HG02970 (cell line): Measurements from ENCODE around the gene SPDYE2.
A peak's percentile ranks its signal among the peaks of the same experiment; 100 is the strongest.
"Not testable (repeated sequence)": the region's sequence is repeated elsewhere in the genome, so short reads cannot be mapped to it uniquely, and the experiment has no call there.

Experiments used
- ATAC-seq: cut with Tn5 transposase; IDR thresholded peaks from one replicate; pipeline ENCODE4 v1.9.1; 2021; ENCODE audit warnings: mild to moderate bottlenecking, moderate library complexity, moderate number of reproducible peaks; ENCODE audit not compliant: unreplicated experiment, low FRiP score

Gene SPDYE2

DNA sequence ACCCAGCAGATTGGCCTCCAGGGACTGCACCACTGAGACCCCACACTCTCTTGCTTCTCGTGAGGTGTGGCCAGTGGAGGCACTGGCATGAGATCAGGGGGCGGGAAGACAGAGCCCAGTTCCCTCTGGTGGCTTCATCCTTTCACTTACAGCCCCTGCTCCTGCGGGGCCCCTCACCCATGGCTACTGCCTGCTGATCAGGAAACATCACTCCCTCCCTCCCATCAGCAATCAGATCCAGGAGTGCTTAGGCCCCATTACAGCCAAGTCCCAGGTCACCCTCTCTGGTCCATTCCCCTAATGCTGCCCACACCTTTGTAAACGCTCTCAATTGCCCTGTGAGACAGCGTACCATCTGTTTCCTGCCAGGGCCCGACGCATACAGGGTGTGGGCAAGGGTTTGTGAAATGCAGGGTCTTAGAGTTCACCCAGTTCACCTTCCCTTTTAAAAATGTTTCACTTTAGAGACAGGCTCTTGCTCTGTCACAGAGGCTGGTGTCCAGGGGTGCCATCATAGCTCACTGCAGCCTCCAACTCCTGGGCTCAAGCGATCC is 15.9 kb upstream of the SPDYE2 start:
- not testable (repeated sequence) for ATAC-seq

GRCh38 chr7:102540604-102541003 is 10.4 kb upstream of the SPDYE2 start:
- ATAC-seq: not testable (repeated sequence)

DNA sequence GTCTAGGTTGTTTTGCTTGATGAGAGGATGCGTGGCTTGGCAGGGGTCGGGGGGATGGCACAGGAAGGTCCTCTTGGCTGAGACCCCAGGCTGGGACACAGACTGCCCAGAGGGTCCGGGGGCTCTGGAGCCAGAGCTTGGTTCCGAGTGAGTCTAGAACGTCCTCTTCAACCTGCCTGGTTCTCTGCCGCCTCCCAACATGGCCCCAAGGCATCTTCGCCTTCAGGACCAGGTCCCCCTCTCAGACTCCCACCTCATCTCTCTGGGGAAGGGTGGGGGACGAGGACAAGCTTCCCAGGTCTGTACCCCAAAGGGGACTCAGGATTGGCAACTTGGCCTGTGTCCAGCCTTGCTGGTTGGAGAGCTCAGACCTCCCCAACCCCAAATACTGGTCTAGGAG is 8.9 kb upstream of the SPDYE2 start:
- not testable (repeated sequence) for ATAC-seq

DNA sequence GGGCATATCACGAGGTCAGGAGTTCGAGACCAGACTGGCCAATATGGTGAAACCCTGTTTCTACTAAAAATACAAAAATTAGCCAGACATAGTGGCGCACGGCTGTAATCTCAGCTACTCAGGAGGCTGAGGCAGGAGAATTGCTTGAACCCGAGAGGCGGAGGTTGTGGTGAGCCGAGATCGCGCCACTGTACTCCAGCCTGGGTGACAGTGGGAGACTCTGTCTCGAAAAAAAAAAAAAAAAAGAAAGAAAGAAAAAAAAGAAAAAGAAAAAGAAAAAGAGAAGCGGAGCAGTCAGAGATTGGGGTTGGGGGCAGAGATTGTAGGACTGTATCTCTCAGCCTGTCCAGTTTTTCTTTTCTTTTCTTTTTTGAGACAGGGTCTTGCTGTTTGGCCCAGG is 8.3 kb upstream of the SPDYE2 start:
- not testable (repeated sequence) for ATAC-seq

GRCh38 chr7:102543596-102543995 is 7.4 kb upstream of the SPDYE2 start, which contains the start of gene UPK3BL2:
Gene UPK3BL2 (minus strand): TSS chr7:102543696. CDS start chr7:102543636, 60 bp downstream.
- not testable (repeated sequence) for ATAC-seq

DNA sequence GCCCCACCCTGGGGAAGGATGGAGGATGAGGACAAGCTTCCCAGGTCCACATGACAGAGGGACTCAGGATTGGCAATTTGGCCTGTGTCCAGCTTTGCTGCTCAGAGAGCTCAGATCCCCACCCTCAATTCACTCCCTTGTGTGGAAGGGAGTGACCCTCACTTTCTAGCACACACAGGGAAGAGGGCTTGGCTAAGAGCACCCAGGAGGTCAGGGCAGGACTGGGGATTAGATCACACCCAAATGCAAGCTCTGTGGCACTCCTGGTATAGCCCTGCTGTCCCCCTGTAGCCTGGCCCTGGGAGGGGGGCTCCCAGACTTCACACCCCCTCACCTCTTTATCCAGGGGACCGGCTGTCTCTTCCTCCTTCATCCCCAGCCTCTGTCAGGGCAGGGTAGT is 6.7 kb upstream of the SPDYE2 start:
- not testable (repeated sequence) for ATAC-seq

- not testable (repeated sequence) for ATAC-seq
Observed at GRCh38 chr7:102545288-102545687, 5.7 kb upstream of the SPDYE2 start.

DNA sequence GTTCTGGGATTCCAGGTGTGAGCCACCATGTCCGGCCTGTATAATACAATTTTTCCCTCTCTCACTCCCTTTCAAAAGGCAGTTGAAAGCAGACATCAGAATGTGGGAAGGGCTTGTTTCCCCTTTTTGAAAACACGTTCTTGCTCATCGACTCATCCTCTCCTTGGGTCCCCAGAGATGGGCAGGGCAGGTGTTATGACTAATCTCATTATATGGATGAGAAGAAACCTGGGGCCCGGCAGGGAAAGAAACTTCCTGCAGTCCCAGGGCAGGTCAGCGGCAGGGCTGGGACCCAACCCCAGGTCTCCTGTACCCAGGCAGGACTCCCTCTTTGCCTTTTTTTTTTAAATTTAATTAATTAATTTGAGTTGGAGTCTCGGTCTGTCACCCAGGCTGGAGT is 4.7 kb upstream of the SPDYE2 start:
- ATAC-seq: not testable (repeated sequence)

DNA sequence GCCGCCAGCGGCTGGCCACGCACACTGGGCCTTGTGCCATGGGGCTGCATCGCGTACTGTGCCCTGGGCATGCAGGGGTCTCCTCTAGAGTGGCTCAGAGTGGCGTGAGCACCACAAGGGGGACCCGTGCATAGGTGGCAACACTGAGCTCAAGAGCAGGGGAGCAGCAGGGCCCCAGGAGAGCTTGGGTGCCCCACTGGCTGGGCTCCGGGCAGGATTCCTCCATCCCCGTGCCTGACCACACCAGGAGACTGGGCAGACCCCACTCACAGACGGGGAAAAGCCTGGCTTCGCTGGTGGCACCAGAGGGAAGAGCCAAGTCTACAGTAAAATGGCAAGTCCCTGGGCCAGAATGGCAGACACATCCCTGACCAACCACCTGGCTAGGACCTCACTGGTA is 17.6 kb downstream of the SPDYE2 start:
- not testable (repeated sequence) for ATAC-seq

DNA sequence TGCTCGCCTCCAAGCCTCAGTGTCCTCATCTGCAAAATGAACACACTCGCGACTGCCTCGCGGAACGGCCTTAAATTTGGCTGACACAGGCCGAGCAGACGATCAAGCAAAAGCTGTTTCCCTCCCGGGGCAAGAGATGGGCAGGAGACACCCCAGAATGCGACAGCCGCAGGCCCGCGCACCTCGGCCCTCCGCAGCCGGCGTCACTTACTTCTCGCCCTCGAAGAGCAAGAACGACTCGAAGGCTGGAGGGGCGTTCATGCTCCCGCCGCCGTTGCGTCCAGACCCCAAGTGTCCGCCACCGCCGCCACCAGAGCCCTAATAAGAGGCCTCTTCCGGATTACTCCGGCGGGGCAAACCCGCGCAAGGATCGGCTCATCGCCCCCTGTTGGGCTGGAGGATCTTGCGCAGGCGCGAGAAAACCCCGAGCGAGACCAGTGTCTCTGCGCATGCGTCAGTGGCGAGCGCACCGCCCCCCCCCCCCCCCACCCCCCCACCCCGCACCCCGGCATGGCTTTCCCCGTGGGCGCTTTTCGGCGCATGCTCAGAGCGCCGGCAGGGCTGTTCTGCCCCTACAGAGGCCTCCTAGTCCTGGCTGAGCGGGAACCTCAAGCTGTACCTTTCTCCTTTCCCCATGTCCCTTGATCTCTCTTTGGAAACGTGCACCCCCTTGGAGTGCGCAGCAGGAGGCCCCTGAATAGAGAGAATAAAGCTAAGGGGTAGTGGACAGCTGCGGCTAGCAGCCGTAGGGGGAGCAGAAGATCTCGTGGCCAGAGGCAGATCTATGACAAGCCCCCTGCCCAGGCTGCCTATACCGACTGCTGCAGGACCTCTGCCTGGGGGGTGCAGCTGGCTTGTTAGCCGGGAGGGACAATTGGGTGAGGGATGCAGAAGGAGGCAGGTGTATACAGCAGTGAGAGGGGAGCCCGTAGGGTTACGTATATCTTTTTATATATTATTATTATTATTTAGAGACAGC is 21.5 kb downstream of the SPDYE2 start, which contains the start of gene POLR2J3:
Gene POLR2J3 (minus strand): TSS at position 323 of the 979 bp plus-strand sequence. CDS start 62 bp downstream, at position 261.
- ATAC-seq: peak; percentile 95

DNA sequence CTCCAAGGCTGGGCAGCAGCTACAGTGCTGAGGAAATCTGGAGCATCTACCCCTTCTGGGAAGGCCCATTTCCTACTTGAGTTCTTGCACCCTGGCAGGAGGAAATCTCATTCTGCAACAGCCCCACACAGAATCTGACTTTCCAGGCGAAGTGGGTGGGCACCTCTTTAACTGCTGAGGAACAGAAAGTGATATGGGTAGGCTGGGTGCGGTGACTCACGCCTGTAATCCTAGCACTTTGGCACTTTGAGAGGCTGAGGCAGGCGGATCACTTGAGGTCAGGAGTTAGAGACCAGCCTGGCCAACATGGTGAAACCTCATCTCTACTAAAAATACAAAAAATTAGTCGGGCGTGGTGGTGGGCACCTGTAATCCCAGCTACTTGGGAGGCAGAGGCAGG is 23.6 kb downstream of the SPDYE2 start:
- not testable (repeated sequence) for ATAC-seq

GRCh38 chr7:102576363-102576762 is 25.3 kb downstream of the SPDYE2 start:
- not testable (repeated sequence) for ATAC-seq

DNA sequence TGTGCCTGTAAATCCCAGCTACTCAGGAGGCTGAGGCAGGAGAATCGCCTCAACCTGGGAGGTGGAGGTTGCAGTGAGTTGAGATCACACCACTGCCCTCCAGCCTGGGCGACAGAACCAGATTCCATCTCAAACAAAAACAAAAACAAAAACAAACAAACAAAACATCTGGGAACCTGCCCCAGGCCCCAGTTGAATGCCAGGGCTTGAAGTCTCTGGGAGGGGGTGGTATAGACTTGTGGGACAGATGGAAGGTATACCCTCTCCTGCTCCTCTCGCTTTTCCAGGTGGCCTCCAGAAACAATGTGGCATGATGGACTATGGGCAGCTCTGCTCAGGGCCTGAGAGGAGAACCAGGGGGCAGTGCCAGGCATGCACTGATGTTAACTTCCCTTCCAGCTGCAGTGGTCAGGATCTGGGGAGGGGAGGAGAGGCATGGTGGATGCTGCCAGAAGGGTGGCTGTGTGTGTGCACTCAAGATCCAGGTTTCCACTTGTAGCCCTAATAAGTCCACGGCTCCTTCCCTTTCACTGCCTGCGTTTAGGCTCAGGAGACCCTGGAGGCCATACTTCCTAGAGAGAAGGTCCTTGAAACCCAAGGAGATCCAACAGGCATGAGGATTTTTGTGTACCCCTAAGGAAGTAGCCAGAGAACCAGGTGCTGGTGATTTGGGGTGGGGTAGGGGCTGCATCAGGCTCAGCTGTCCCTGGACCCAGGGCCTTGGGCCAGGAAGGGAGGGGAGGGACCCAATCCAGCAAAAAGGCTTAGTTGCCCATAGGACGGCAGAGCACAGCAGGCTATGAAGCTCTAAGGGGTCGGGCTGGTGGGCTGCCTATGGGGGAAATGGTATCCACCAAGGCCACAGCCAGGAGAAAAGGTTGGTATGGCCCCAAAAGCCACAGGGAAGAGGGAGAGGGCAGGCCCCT is 26.6 kb downstream of the SPDYE2 start:
- ATAC-seq: not testable (repeated sequence)

DNA sequence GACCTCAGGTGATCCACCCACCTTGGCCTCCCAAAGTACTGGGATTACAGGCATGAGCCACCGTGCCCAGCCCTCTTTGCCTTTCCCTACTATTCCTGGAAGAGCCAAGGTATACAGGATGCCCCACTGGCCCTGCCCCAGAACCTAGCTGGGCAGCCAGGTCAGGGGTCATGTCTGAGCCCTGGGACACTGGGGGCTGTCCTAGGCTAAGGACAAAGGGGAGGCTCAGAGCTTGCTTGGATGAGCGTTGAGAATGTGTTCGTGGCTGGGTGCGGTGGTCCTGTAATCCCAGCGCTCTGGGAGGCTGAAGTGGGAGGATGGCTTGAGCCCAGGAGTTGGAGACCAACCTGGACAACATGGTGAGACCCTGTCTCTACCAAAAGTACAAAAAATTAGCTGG is 27.5 kb downstream of the SPDYE2 start:
- ATAC-seq: not testable (repeated sequence)

- ATAC-seq: not testable (repeated sequence)
Observed at GRCh38 chr7:102581722-102582121, 30.7 kb downstream of the SPDYE2 start.

DNA sequence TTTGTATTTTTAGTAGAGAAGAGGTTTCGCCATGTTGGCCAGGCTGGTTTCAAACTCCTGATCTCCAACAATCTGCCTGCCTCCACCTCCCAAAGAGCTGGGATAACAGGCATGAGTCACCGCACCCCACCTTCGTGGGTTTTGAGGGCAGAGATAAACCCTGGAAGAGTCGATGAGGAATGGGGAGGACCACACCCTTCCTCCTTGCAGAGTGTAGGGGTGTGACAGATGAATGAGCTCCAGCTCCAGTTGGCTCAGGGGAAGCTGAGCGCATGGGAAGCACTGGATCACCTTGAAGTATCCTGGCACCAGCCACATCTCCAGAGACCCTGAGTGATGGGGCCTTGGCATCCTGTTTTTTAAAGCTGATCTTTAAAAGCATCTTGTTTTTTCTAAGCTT is 32.5 kb downstream of the SPDYE2 start:
- not testable (repeated sequence) for ATAC-seq

- not testable (repeated sequence) for ATAC-seq
Observed at GRCh38 chr7:102589857-102590256, 38.8 kb downstream of the SPDYE2 start.

GRCh38 chr7:102592477-102593019 is 41.5 kb downstream of the SPDYE2 start:
- ATAC-seq: not testable (repeated sequence)

- peak; percentile 56 for ATAC-seq
Observed at GRCh38 chr7:102593637-102594334, 42.8 kb downstream of the SPDYE2 start.
